CD4-positive, alpha-beta T cell (primary cell): ENCODE measurements around the gene TMEM8B. TPM values are rescaled to one million over a fixed set of nuclear protein-coding genes. Genes with fewer than 3 reads are reported as not detected.

Experiments
- ATAC-seq: fragments of 200-7000 bp; cut with Tn5 transposase; one replicate; pipeline ENCODE4 v1.10.0; 2022; ENCODE audit warnings: mild to moderate bottlenecking; ENCODE audit not compliant: poor library complexity
- CTCF ChIA-PET: fragments of 350-600 bp; sonication (Branson Sonifier 250); formaldehyde crosslinking; loops from one replicate; lab custom pipeline; 2021; ENCODE audit warnings: antibody characterized with exemption, inconsistent platforms; lab: Charles Lee
- POLR2A ChIA-PET: fragments of 350-600 bp; sonication (Branson Sonifier 250); formaldehyde crosslinking; loops from one replicate; lab custom pipeline; 2021; ENCODE audit warnings: antibody characterized with exemption, inconsistent platforms; lab: Charles Lee
- DNase-seq, 14 experiments: peaks; one replicate each; pipeline ENCODE4 v3.0.0-alpha.2; 2013 to 2020; ENCODE audit warnings: mixed read lengths in 2 of 14
- H3K27ac ChIP-seq, 2 donors: one replicate each; pipeline versions ENCODE4 v1.5.1 to v1.7.0; 2013; ENCODE audit warnings: low read length in 2 of 2, low read depth in 1 of 2, mild to moderate bottlenecking in 1 of 2
- H3K27me3 ChIP-seq, 2 experiments: 1 replicate in 1 of 2; 2 replicates in 1 of 2; pipeline versions ENCODE4 v1.6.1 to v1.7.0; 2013; ENCODE audit warnings: low read length in 2 of 2, control low read depth in 1 of 2, mild to moderate bottlenecking in 1 of 2, moderate library complexity in 1 of 2; ENCODE audit not compliant: insufficient read depth in 2 of 2, control insufficient read depth in 1 of 2
- H3K36me3 ChIP-seq: one replicate; pipeline ENCODE4 v1.6.1; 2013; ENCODE audit warnings: low read length, control low read depth; ENCODE audit not compliant: insufficient read depth
- H3K4me1 ChIP-seq: one replicate; pipeline ENCODE4 v1.6.1; 2013; ENCODE audit warnings: low read length, control low read depth; ENCODE audit not compliant: insufficient read depth
- H3K4me3 ChIP-seq: one replicate; pipeline ENCODE4 v1.5.1; 2013; ENCODE audit warnings: mild to moderate bottlenecking, low read length, moderate library complexity
- H3K9me3 ChIP-seq, 2 experiments: 1 replicate in 1 of 2; 2 replicates in 1 of 2; pipeline versions ENCODE4 v1.6.1 to v1.7.0; 2013; ENCODE audit warnings: low read length in 2 of 2, mild to moderate bottlenecking in 2 of 2, control low read depth in 1 of 2, moderate library complexity in 1 of 2; ENCODE audit not compliant: control insufficient read depth in 1 of 2, insufficient read depth in 1 of 2
- H3K27ac Mint-ChIP-seq: one replicate; pipeline ENCODE4 v1.8.0; 2020; ENCODE audit warnings: mixed read lengths
- H3K27me3 Mint-ChIP-seq: one replicate; pipeline ENCODE4 v1.8.0; 2021; ENCODE audit warnings: mixed read lengths
- H3K36me3 Mint-ChIP-seq: one replicate; pipeline ENCODE4 v1.8.0; 2021; ENCODE audit warnings: low read depth, mixed read lengths
- H3K4me1 Mint-ChIP-seq: one replicate; pipeline ENCODE4 v1.8.0; 2021; ENCODE audit warnings: low read depth, mixed read lengths
- H3K4me3 Mint-ChIP-seq: one replicate; pipeline ENCODE4 v1.8.0; 2020; ENCODE audit warnings: mild to moderate bottlenecking, mixed read lengths
- H3K9me3 Mint-ChIP-seq: one replicate; pipeline ENCODE4 v1.8.0; 2020; ENCODE audit warnings: mixed read lengths
- CTCF ChIP-seq: fragments of 200-600 bp; IDR thresholded peaks from one replicate; pipeline ENCODE4 v1.8.0; 2022; ENCODE audit warnings: antibody characterized with exemption, mild to moderate bottlenecking
- intact Hi-C, 2 experiments: fragments of 100-400 bp; cut with DNase I in 1 of 2; cut with micrococcal nuclease in 1 of 2; formaldehyde crosslinking; loops; one replicate each; pipeline versions ENCODE4 v1.15.1 to v1.9.0; 2023 to 2025; cut with DNase I, micrococcal nuclease
- total RNA-seq, 174 experiments: library from RNA in 2 of 174; stranded (reverse) in 2 of 174; gene quantifications; one replicate each; pipeline ENCODE4 v1.2.3 and lab custom pipeline; 2021 to 2026

TMEM8B gene
- total RNA-seq, 2 experiments from 2014 or later = 8.9 to 9.6 TPM

GRCh38 chr9:35856206-35856605, 27.2 kb downstream of the TMEM8B start:
- DNase-seq = no peak

GRCh38 chr9:35856882-35857281, 27.9 kb downstream of the TMEM8B start:
- CTCF ChIA-PET = interaction anchor here (0.8 kb wide), 1 partner anchor 25 kb away, joined by 3 read pairs; no protein-coding TSS in a partner anchor
- Histone ChIP-seq H3K4me1 (no peaks in the 10 kb centered on the region), H3K36me3 (no peaks in the 10 kb centered on the region), H3K27ac (no peak overlapping the region), H3K9me3 (no peaks in the 10 kb centered on the region), H3K4me3 (no peak overlapping the region), H3K27me3 (no peaks in the 10 kb centered on the region)
- intact Hi-C loops = no loop called here
- H3K36me3 Mint-ChIP-seq = no peaks in the 10 kb centered on the region
- peaks cover 10% of the 10 kb centered on the region for H3K27me3 Mint-ChIP-seq
- DNase-seq (no peak), ATAC-seq (no peak)
- POLR2A ChIA-PET = no interaction called here
- no peak overlapping the region for H3K4me3 Mint-ChIP-seq
- TF ChIP-seq CTCF = no peak
- H3K9me3 Mint-ChIP-seq = no peaks in the 10 kb centered on the region
- no peaks in the 10 kb centered on the region for H3K4me1 Mint-ChIP-seq
- H3K27ac Mint-ChIP-seq = no peak overlapping the region

More at GRCh38 chr9:35856206-35856605, 27.2 kb downstream of the TMEM8B start:
- Mint-ChIP-seq H3K9me3 (no peaks in the 10 kb centered on the region), H3K27ac (no peak overlapping the region), H3K36me3 (no peaks in the 10 kb centered on the region), H3K4me1 (no peaks in the 10 kb centered on the region), H3K27me3 (peaks cover 5% of the 10 kb centered on the region), H3K4me3 (no peak overlapping the region)
- H3K4me3 ChIP-seq = no peak overlapping the region
- H3K36me3 ChIP-seq = no peaks in the 10 kb centered on the region
- no peaks in the 10 kb centered on the region for H3K9me3 ChIP-seq
- ChIA-PET CTCF (no interaction called here), POLR2A (no interaction called here)
- ATAC-seq = no peak
- TF ChIP-seq CTCF = no peak
- no peak overlapping the region for H3K27ac ChIP-seq
- H3K4me1 ChIP-seq = no peaks in the 10 kb centered on the region
- intact Hi-C loops = no loop called here
- no peaks in the 10 kb centered on the region for H3K27me3 ChIP-seq

- H3K27me3 ChIP-seq = no peaks in the 10 kb centered on the region
- no peaks in the 10 kb centered on the region for H3K4me1 ChIP-seq
- H3K9me3 Mint-ChIP-seq = no peaks in the 10 kb centered on the region
- H3K4me3 ChIP-seq = no peak overlapping the region
- no peaks in the 10 kb centered on the region for H3K4me1 Mint-ChIP-seq
- POLR2A ChIA-PET = no interaction called here
- no peaks in the 10 kb centered on the region for H3K9me3 ChIP-seq
- no peaks in the 10 kb centered on the region for H3K36me3 Mint-ChIP-seq
- TF ChIP-seq CTCF = no peak
- no peak overlapping the region for H3K4me3 Mint-ChIP-seq
- no peak overlapping the region for H3K27ac ChIP-seq
- CTCF ChIA-PET = no interaction called here
- H3K27me3 Mint-ChIP-seq = peaks cover 17% of the 10 kb centered on the region
- intact Hi-C loops = no loop called here
- H3K36me3 ChIP-seq = no peaks in the 10 kb centered on the region
- DNase-seq (no peak), ATAC-seq (no peak)
- no peak overlapping the region for H3K27ac Mint-ChIP-seq
These were observed 29.4 kb downstream of the TMEM8B start for GRCh38 chr9:35858458-35858857.
